K562 (cell line): ENCODE results near the gene INHA. TPM values are rescaled to one million over a fixed set of nuclear protein-coding genes. Genes with fewer than 3 reads are reported as not detected.

ENCODE experiments used
- ATAC-seq: fragments of 200-7000 bp; cut with Tn5 transposase; 3 replicates; pipeline ENCODE4 v1.9.1; 2020; ENCODE audit warnings: moderate library complexity
- BruUV-seq: library from RNA; stranded (reverse); fragments of 400-500 nt; replicated peaks from 2 replicates; lab custom pipeline; 2021; lab: Mats Ljungman, UMichigan
- CTCF ChIA-PET: fragments of 300-600 bp; formaldehyde crosslinking; extraction: SDS; loops from one replicate; lab custom pipeline; 2021; ENCODE audit warnings: low intra/inter-chr PET ratio; lab: Yijun Ruan, JAX
- POLR2A ChIA-PET: fragments of 300-600, 350-650 bp; sonication (Branson Sonifier 250); formaldehyde crosslinking; extraction: SDS; loops from one replicate; lab custom pipeline; 2021; ENCODE audit warnings: antibody characterized with exemption, inconsistent platforms; lab: Yijun Ruan, JAX
- DNase-seq, 4 experiments: peaks; one replicate each; pipeline versions ENCODE4 v3.0.0 to v3.0.0-alpha.2; 2011 to 2018; ENCODE audit warnings: low spot score in 3 of 4, mixed read lengths in 3 of 4; ENCODE audit errors: extremely low read depth in 1 of 4
- FAIRE-seq: peaks from 2 replicates; lab custom pipeline; 2011; peaks lifted over from hg19 to GRCh38; lab: Jason Lieb, UNC
- H2AFZ ChIP-seq: 2 replicates; pipeline ENCODE4 v1.6.0; 2011; ENCODE audit warnings: low read depth, low read length, control low read depth, inconsistent platforms
- H3K27ac ChIP-seq: fragments of 200-600 bp; 3 replicates; pipeline ENCODE4 v1.8.0; 2011; ENCODE audit warnings: low read depth, mild to moderate bottlenecking, control low read depth, inconsistent platforms, low read length, moderate library complexity, mixed read lengths; ENCODE audit errors: extremely low read depth
- H3K27me3 ChIP-seq, 2 experiments: fragments of 300-600 bp in 1 of 2; 2 replicates in 1 of 2; 3 replicates in 1 of 2; pipeline versions ENCODE4 v1.6.0 to v1.8.0; 2011; ENCODE audit warnings: inconsistent platforms in 2 of 2, low read length in 2 of 2, mild to moderate bottlenecking in 1 of 2, mixed read lengths in 1 of 2, moderate library complexity in 1 of 2; ENCODE audit not compliant: control insufficient read depth in 2 of 2, insufficient read depth in 2 of 2
- H3K36me3 ChIP-seq: fragments of 300-600 bp; 3 replicates; pipeline ENCODE4 v1.8.0; 2011; ENCODE audit warnings: mild to moderate bottlenecking, low read length, inconsistent platforms; ENCODE audit not compliant: control insufficient read depth, insufficient read depth
- H3K4me1 ChIP-seq, 2 experiments: fragments of 200-600 bp in 1 of 2; replicated peaks in 1 of 2; 2 replicates in 1 of 2; 3 replicates in 1 of 2; pipeline versions ENCODE4 v1.5.1 to v1.8.0; 2011; ENCODE audit warnings: inconsistent platforms in 2 of 2, low read length in 2 of 2, mild to moderate bottlenecking in 1 of 2, mixed read lengths in 1 of 2, moderate library complexity in 1 of 2; ENCODE audit not compliant: control insufficient read depth in 2 of 2, insufficient read depth in 2 of 2
- H3K4me2 ChIP-seq: 2 replicates; pipeline ENCODE4 v1.6.1; 2011; ENCODE audit warnings: low read length, control low read depth, inconsistent platforms, mixed read lengths; ENCODE audit not compliant: insufficient read depth
- H3K4me3 ChIP-seq: fragments of 200-600 bp; sonication (generic), shearing (Covaris generic); 2 replicates; pipeline ENCODE4 v1.5.1; 2016; ENCODE audit warnings: control low read depth, inconsistent platforms
- H3K79me2 ChIP-seq: fragments of 200-600 bp; 3 replicates; pipeline ENCODE4 v1.8.0; 2011; ENCODE audit warnings: low read length, inconsistent platforms; ENCODE audit not compliant: control insufficient read depth, insufficient read depth
- H3K9ac ChIP-seq, 2 experiments: 2 replicates each; pipeline versions ENCODE4 v1.6.0 to v1.6.1; 2011; ENCODE audit warnings: low read depth in 2 of 2, low read length in 2 of 2, control low read depth in 1 of 2, inconsistent platforms in 1 of 2, mild to moderate bottlenecking in 1 of 2, mixed read lengths in 1 of 2; ENCODE audit not compliant: insufficient read depth in 1 of 2
- H3K9me1 ChIP-seq: one replicate; pipeline ENCODE4 v1.6.0; 2011; ENCODE audit warnings: inconsistent platforms, mild to moderate bottlenecking, low read length, moderate library complexity; ENCODE audit not compliant: control insufficient read depth, insufficient read depth
- H3K9me3 ChIP-seq: replicated peaks from 2 replicates; pipeline ENCODE4 v1.5.1; 2011; ENCODE audit warnings: low read depth, low read length, inconsistent platforms; ENCODE audit not compliant: control insufficient read depth, insufficient read depth
- H4K20me1 ChIP-seq: replicated peaks from 2 replicates; pipeline ENCODE4 v1.6.1; 2011; ENCODE audit warnings: low read length, inconsistent platforms, mixed read lengths; ENCODE audit not compliant: control insufficient read depth, insufficient read depth
- FIP1L1 ChIP-seq: fragments of 200-400 bp; formaldehyde crosslinking; IDR thresholded peaks from 2 replicates; pipeline ENCODE4 v1.6.1; 2018; ENCODE audit warnings: mild to moderate bottlenecking, low read depth, low read length; ENCODE audit not compliant: poor library complexity, severe bottlenecking
- FOXA1 ChIP-seq: fragments of 450-650 bp; IDR thresholded peaks from 2 replicates; pipeline ENCODE4 v1.6.1; 2016; ENCODE audit warnings: mild to moderate bottlenecking, borderline replicate concordance
- LCOR ChIP-seq: sonication (generic); formaldehyde crosslinking; IDR thresholded peaks from 2 replicates; pipeline ENCODE4 v1.8.0; 2022; ENCODE audit warnings: mild to moderate bottlenecking, missing genetic modification reagents
- ZNF143 ChIP-seq: sonication (generic); formaldehyde crosslinking; IDR thresholded peaks from 2 replicates; pipeline ENCODE4 v1.9.0; 2022; ENCODE audit warnings: mild to moderate bottlenecking, missing genetic modification reagents
- WGBS: fragments of 100-300 bp; shearing (Covaris generic); methylation state at CpG from one replicate; pipeline ENCODE4 v1.1.6; 2016; ENCODE audit warnings: low coverage, mixed read lengths; ENCODE audit not compliant: insufficient coverage; ENCODE audit errors: missing lambda C conversion rate; 5-methylcytosine and 5-hydroxymethylcytosine counted together
- in situ Hi-C: fragments of 300-500 bp; cut with MboI; formaldehyde crosslinking; loops from 4 replicates; pipeline ENCODE4 v1.15.0; 2018; ENCODE audit warnings: inconsistent platforms, mixed read lengths
- intact Hi-C: fragments of 100-400 bp; cut with micrococcal nuclease; formaldehyde crosslinking; loops from 2 replicates; pipeline ENCODE4 v1.14.2; 2022
- polyA plus RNA-seq, 8 experiments: library from polyadenylated mRNA; depleted of rRNA in 4 of 8; stranded (reverse) in 5 of 8; unstranded in 3 of 8; fragments of >200 nt; fragmentation: Nextera tagmentation in 2 of 8; fragmentation: Illumina TruSeq in 1 of 8; extraction: Ambion mirVana in 2 of 8; extraction: Trizol in 1 of 8; gene quantifications; 2 replicates each; pipeline versions ENCODE4 v1.2.1 to v1.2.3, GENCODE V29; 2011 to 2014; ENCODE audit warnings: inconsistent platforms in 1 of 8, missing spikeins in 1 of 8
- total RNA-seq, 7 experiments: library from RNA; depleted of rRNA in 6 of 7; stranded (reverse); fragments of >200 nt in 6 of 7; fragmentation: Illumina TruSeq in 2 of 7; extraction: Trizol in 2 of 7; gene quantifications; 2 replicates each; pipeline versions ENCODE4 v1.2.1 to v1.2.3, GENCODE V29; 2011 to 2021; ENCODE audit warnings: low replicate concordance in 1 of 7
- TF ChIP-seq, protein P1 (sequence below), 2 experiments: fragments of 450-650 bp in 1 of 2; IDR thresholded peaks; 2 replicates each; pipeline ENCODE4 v1.6.1; 2011 to 2017; ENCODE audit warnings: low read depth in 2 of 2, antibody characterized with exemption in 1 of 2, borderline replicate concordance in 1 of 2, low read length in 1 of 2, mild to moderate bottlenecking in 1 of 2, mixed read lengths in 1 of 2; ENCODE audit not compliant: control insufficient read depth in 1 of 2

Gene INHA
- total and polyA plus RNA-seq, 9 of the 15 experiments (the other 6 are each of a cell fraction or from before 2014, with no cell fraction given), result 0.07 to 1.9 (median 0.40) TPM

DNA sequence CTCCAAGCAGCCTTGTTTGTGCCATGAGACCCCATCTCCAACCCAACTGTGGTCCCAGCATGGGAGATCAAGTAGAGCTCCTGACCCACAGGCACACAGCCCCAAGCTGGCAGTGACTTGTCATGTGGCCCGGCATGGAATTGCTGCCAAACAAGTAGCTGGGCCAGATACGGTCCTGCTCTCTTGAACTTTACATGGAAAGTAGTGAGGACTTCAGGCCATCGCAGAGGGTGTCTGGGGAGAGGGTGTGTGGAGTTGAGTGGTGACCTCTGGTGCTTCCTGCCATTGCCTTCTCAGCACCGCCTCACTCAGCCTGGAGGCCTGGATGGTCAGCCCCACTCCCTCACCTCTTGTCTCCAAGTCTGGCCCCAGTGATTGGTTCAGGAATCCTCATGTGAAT lies 44.4 kb downstream of the INHA start:
- POLR2A ChIA-PET, result interaction anchor here (0.8 to 1.3 kb wide), 2 partner anchors 11 to 14 kb away, joined by 3 to 5 read pairs; no protein-coding TSS in a partner anchor
- TF ChIP-seq, protein P1, sequence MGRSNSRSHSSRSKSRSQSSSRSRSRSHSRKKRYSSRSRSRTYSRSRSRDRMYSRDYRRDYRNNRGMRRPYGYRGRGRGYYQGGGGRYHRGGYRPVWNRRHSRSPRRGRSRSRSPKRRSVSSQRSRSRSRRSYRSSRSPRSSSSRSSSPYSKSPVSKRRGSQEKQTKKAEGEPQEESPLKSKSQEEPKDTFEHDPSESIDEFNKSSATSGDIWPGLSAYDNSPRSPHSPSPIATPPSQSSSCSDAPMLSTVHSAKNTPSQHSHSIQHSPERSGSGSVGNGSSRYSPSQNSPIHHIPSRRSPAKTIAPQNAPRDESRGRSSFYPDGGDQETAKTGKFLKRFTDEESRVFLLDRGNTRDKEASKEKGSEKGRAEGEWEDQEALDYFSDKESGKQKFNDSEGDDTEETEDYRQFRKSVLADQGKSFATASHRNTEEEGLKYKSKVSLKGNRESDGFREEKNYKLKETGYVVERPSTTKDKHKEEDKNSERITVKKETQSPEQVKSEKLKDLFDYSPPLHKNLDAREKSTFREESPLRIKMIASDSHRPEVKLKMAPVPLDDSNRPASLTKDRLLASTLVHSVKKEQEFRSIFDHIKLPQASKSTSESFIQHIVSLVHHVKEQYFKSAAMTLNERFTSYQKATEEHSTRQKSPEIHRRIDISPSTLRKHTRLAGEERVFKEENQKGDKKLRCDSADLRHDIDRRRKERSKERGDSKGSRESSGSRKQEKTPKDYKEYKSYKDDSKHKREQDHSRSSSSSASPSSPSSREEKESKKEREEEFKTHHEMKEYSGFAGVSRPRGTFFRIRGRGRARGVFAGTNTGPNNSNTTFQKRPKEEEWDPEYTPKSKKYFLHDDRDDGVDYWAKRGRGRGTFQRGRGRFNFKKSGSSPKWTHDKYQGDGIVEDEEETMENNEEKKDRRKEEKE (IDR thresholded peaks at IDR 0.05; ENCODE audit: borderline replicate concordance in 1 of 2, control insufficient read depth in 1 of 2, low read depth in 2 of 2, low read length in 1 of 2), result no peak
- no peak for TF ChIP-seq FIP1L1
- no peak for TF ChIP-seq ZNF143 (CRISPR knock-in tag)
- TF ChIP-seq LCOR (CRISPR knock-in tag), result no peak
- no peak for TF ChIP-seq FOXA1
- DNase-seq (no peak), FAIRE-seq (no peak), ATAC-seq (no peak)
- intact Hi-C loops, result no loop called here
- H3K79me2 ChIP-seq, result no peaks in the 10 kb centered on the region
- CTCF ChIA-PET, result interaction anchor here (0.6 kb wide), 1 partner anchor 75 kb away, joined by 3 read pairs; no protein-coding TSS in a partner anchor
- in situ Hi-C loops, result no loop called here
- no peak overlapping the region for H3K9ac ChIP-seq
- H3K9me3 ChIP-seq, result no peaks in the 10 kb centered on the region
- no peak overlapping the region for H3K4me3 ChIP-seq
- WGBS, result 90% methylated on average over 3 of the region's 4 CpGs
- no peaks in the 10 kb centered on the region for H3K36me3 ChIP-seq
- no TSS peak for BruUV-seq
- no peak overlapping the region for H3K27ac ChIP-seq
- no peaks in the 10 kb centered on the region; the same call in 1 of the 2 replicates for H4K20me1 ChIP-seq
- H3K4me1 ChIP-seq, result peaks cover 0 to 11% of the 10 kb centered on the region in 2 experiments; a peak in 2 of 5 replicates
- no peak overlapping the region for H3K4me2 ChIP-seq
- H2AFZ ChIP-seq, result no peak overlapping the region
- no peaks in the 10 kb centered on the region for H3K27me3 ChIP-seq
- H3K9me1 ChIP-seq, result no peaks in the 10 kb centered on the region
